Measurements from ENCODE around the gene CREB5.
"Not testable (repeated sequence)": the region's sequence is repeated elsewhere in the genome, so short reads cannot be mapped to it uniquely, and the experiment has no call there.

The CREB5 gene

DNA sequence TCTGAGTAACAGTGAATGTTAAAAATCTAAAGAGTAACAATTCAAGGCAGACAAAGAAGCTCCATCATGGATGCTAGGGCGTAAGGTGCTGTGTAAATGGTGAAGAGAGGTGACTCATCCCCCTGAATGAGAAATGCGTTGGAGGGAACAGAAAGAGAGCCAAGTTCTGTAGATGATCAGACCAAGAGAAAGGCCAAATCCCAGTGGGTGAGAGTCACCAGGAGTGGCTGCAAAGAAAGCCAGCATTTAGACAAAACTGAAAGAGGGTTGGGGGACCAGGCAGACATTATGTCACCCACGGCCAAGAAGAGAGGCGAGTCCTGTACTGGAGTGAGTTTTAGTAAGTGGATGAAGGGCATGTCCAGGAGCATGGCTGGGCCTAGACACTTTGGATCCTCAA lies 392.7 kb downstream of the CREB5 start:
- no peak for DNase-seq

DNA sequence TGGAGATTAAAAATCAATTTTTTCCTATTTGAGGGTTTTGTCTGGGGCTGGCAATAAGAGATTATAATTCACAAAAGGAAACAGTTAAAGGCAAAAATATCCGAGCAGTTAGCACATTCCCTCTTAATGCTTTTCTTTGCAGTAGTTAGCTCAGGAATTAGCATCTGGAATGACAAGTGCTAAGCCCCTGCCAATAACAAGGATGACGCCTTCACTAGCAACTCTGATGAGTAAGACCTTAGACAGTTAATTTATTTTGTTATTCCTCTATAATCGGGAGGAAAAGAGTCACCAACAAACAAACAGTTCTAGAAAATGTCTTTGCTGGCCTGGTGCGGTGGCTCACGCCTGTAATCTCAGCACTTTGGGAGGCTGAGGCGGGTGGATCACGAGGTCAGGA lies 394.5 kb downstream of the CREB5 start:
- no peak for DNase-seq

DNA sequence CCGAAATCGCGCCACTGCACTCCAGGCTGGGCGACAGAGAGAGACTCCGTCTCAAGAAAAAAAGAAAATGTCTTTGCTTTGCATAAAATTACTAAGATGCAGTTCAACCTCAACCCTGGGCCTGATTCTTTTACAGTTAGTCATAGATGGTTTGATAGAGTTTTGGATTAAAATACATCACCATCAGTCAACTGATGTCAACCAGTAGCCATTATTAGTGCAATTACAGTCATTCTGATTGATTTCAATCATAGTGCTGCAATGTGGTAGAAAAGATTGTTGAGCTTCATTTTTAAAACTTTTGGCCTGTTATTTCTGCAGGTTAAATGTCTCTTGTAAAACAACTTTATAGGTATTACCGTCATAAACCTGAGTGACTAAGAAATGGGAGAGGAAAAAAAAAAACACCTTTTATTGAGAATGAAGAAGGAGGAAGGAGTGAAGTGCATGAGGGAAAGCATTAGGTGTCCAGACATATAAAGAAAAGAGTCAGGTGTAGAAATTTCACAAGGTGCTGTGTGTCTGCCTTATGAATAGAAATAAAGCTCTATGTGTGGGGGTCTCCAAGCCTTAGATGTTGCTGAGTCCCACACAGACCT lies 395.2 kb downstream of the CREB5 start:
- DNase-seq = no peak

GRCh38 chr7:28808796-28809533 lies 396.6 kb downstream of the CREB5 start:
- peak in 26 of 56 donors; percentile 4 to 51 (median 24) for DNase-seq

- peak in 2 of 56 donors; percentile 3 to 25 for DNase-seq
Measured at GRCh38 chr7:28811008-28811407, 398.7 kb downstream of the CREB5 start.

- DNase-seq = peak in 1 of 56 donors; percentile 14
Measured at GRCh38 chr7:28811701-28812430, 399.5 kb downstream of the CREB5 start.

DNA sequence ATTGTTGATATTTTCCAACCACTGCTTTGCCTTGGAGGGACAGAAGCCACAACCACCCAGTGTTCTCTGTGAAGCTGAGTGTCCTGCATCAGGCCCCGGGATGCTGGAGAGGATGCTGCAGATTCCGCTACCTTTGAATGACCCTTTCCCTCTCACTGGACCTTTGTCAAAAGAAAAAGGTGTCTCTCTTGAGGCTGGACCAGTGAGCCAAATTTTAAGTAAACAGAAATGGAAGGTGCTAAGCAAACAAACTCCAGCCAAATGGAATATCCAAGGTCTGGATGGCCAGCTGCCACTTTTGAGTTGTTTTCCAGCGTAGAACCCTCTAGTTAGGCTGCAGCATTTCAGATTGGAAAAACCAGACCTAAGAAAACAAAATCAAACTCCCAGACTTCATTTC lies 400.3 kb downstream of the CREB5 start:
- no peak for DNase-seq

DNA sequence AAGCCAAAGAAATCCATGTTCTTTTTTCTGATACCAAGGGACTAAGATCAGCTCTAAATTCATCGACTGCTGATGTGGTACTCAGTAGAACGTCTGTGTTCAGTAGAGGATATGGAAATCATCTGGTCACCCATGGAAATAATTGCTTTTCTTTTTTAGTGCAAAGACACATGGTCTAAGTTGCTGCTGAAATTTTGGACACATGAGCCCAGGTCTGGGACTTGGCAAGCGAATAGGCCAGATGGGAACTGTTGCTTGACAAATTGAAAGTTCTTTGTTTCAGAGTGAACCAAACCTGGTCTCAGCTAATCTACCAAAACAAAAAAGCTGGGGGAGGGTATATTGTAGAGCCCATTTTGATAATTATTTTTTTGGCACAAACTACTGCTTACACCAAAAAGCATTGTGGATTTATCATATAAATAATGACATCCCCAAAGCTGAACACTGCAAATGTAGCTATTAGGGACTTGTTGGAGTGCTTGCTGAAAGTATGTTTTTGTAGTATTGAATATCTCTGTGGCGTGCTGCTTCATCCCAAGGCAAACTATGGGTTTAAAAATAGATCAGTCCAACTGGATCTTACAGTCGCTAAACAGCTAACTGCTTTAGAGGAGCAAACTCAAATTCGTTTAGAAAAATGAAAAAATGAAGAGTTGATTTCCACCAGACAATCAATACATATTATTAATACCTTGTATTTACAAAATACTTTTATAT lies 401.1 kb downstream of the CREB5 start:
- no peak for DNase-seq

DNA sequence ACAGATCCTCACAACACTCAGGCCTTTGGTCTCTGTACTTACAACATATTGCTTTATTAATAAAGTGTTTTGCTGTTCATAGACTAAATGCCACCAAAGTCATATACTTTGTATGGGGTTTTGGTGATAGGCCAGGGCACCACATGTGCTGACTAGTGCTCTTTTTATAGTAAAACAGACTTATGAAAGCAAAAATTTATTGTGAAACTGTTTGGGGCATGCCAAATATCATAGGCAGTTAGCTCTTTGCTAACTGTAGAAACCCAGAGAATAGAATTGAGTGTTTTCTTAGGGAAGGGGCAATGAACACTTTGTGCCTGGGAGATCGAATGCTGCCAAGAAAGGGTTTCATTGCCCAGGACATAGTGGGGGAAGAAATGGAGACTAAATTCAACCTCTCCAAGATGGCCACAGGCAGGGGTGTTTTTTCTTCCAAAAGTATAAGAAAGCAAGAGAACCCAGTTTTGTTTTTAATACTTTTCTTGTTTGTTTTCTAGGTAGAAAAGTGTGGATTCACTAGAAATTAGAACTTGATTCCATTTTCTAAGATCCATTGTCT lies 403.1 kb downstream of the CREB5 start:
- no peak for DNase-seq

DNA sequence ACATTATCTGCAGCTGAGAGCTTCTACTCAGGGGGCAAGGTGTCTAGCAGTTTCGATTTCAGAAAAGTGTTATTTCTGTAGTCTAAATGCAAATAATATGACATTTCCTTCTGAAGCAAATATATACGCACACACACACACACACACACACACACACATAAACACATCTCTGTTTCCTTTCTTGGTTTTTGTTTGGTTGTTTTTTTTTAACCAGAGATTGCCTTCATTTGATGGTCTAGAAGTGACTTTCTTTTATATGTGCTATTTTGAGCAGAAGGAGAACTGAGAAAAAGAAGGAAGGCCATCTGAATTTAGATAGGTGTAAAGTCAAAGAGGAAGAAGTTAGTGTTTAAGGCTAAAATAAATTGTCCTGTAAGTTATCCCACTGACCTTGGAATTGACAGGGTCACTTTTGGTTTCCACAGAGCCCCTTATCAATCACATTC lies 403.6 kb downstream of the CREB5 start:
- DNase-seq = no peak

DNA sequence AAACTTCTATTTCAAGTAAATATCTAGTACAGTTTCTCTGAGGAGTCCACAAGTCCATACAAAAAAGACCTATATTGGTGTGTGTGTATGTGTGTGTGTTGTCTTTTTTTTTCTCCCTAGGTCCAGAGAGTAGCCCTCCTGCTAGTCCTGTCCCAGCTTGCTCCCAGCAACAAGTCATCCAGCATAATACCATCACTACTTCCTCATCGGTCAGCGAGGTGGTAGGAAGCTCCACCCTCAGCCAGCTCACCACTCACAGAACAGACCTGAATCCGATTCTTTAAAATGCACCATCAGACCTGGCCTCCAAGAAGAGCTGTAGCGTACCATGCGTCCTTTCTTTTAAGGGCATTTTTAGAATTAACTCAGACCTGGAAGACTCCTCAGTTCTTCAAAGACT lies 406.7 kb downstream of the CREB5 start:
- no peak for DNase-seq

DNA sequence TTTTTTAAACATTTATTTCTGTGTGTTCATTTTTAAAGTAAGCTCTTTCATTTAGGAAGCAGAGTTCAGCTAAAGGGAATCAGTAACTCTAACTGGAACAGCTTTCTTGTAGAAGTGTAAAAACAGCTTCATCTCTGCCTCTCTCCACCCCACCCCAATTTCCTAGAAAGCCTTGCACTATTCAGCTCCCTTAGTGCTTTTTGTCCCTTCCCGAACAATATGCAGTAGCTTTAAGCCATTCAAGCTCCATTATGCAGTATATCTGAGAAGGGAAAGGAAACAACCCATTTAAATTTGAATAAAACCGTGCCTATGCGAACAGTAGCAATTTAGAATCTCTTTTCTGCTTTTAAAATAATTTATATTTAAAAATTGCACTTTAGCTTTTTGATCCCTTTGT lies 411.3 kb downstream of the CREB5 start:
- no peak for DNase-seq

GRCh38 chr7:28825817-28826448 lies 413.6 kb downstream of the CREB5 start:
- DNase-seq = not testable (repeated sequence)

- DNase-seq = no peak
Measured at GRCh38 chr7:28830846-28831245, 418.5 kb downstream of the CREB5 start.

DNA sequence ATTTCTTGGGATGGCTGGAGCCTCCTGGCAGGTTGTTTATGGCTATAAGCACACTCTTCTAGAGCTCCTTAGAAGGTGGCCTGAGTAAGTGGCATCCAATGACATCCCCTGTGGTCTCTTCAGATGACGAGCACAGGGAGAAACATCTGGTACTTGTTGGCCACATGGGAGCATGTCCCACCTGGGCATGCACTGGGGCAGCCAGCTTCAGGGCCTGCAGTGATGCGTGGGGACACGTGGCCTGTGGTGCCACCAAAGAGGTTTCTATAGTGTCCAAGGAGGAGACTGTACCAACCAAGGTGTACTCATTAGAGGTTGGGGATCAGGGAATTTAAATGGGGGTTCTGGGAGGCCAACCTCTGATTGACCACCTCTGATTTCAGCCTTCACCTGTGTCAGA lies 420.4 kb downstream of the CREB5 start:
- no peak for DNase-seq

DNA sequence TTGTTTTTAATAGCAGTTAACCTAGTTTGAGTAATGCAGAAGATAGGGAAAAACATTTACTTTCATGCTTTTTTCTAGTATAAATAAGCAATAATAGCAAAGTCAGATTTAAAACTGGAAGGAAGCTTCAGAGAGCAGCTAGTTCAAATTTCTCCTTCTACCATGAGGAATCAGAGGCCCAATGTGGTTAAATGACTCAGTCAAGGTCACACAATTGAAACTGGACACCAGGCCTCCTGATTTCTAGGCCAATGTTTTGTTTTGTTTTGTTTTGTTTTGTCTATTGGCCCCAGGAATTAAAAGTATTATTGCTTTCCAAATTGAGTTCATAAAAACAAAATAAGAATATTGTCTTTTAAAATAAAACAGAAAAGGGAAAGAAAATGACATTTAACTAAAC lies 423.5 kb downstream of the CREB5 start:
- no peak for DNase-seq

DNA sequence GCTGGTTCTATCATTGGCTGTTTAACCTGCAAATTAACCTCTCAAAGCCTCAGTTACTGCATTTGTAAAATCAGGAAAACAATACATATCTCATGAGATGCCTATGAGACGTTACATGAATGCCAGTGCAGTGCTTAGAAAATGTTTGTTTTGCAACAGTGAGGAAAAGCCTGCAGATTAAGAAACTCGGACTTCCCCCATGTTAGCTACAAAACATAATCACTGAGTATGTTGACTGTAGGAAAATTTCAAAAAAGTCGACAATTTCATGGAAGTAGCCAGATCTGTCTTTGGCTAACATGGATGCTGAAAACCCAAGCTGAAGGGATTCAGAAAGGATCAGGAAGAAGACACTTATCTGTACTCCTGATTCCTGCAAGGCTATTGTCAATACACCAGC lies 424.4 kb downstream of the CREB5 start:
- no peak for DNase-seq

- DNase-seq = no peak
Measured at GRCh38 chr7:28837216-28837615, 424.9 kb downstream of the CREB5 start.

GRCh38 chr7:28840592-28840995 lies 428.3 kb downstream of the CREB5 start:
- DNase-seq = no peak

GRCh38 chr7:28841766-28842165 lies 429.4 kb downstream of the CREB5 start:
- DNase-seq = no peak

GRCh38 chr7:28842769-28843295 lies 430.5 kb downstream of the CREB5 start:
- no peak for DNase-seq

Data from amygdala (tissue), 56 donors.